OCI-LY7 (cell line): ENCODE measurements around the gene TANC2. TPM values are rescaled to one million over a fixed set of nuclear protein-coding genes. Genes with fewer than 3 reads are reported as not detected.
"Not testable (repeated sequence)": the region's sequence is repeated elsewhere in the genome, so short reads cannot be mapped to it uniquely, and the experiment has no call there.

Experiments used
- BruUV-seq: library from RNA; stranded (reverse); fragments of 400-500 nt; replicated peaks from 2 replicates; lab custom pipeline; 2021; lab: Mats Ljungman, UMichigan
- CTCF ChIA-PET: fragments of 300-600 bp; sonication (Branson Sonifier 250); formaldehyde crosslinking; loops from one replicate; lab custom pipeline; 2022; ENCODE audit warnings: antibody characterized with exemption; ENCODE audit not compliant: unreplicated experiment; lab: Charles Lee
- POLR2A ChIA-PET: fragments of 300-600 bp; sonication (Branson Sonifier 250); formaldehyde crosslinking; loops from one replicate; lab custom pipeline; 2022; ENCODE audit warnings: antibody characterized with exemption; lab: Charles Lee
- DNase-seq: peaks from one replicate; pipeline ENCODE4 v3.0.0-alpha.2; 2015; ENCODE audit warnings: low spot score
- H2AFZ ChIP-seq: fragments of 200-600 bp; sonication (generic), shearing (Covaris generic); 2 replicates; pipeline ENCODE4 v1.6.1; 2014; ENCODE audit warnings: mild to moderate bottlenecking, antibody characterized with exemption, low read length, moderate library complexity
- H3K27ac ChIP-seq: fragments of 200-600 bp; sonication (generic); 2 replicates; pipeline ENCODE4 v1.5.1; 2014; ENCODE audit warnings: mixed run types, low read depth, mild to moderate bottlenecking, moderate library complexity, low read length, inconsistent platforms; ENCODE audit not compliant: poor library complexity, severe bottlenecking
- H3K36me3 ChIP-seq: fragments of 200-600 bp; sonication (generic); 2 replicates; pipeline ENCODE4 v1.6.1; 2014; ENCODE audit warnings: mild to moderate bottlenecking, antibody characterized with exemption, low read length, moderate library complexity, mixed read lengths; ENCODE audit not compliant: insufficient read depth
- H3K4me1 ChIP-seq: fragments of 200-600 bp; sonication (generic); 2 replicates; pipeline ENCODE4 v1.5.1; 2014; ENCODE audit warnings: mild to moderate bottlenecking, low read length; ENCODE audit not compliant: insufficient read depth, poor library complexity, severe bottlenecking
- H3K4me2 ChIP-seq: fragments of 200-600 bp; sonication (generic); 2 replicates; pipeline ENCODE4 v1.6.1; 2014; ENCODE audit warnings: mild to moderate bottlenecking, low read length
- H3K4me3 ChIP-seq: fragments of 200-600 bp; sonication (generic); 2 replicates; pipeline ENCODE4 v1.5.1; 2014; ENCODE audit warnings: mild to moderate bottlenecking, low read depth, low read length; ENCODE audit not compliant: poor library complexity, severe bottlenecking
- H3K79me2 ChIP-seq: fragments of 200-600 bp; sonication (generic); 2 replicates; pipeline ENCODE4 v1.6.1; 2016; ENCODE audit warnings: low read depth, mild to moderate bottlenecking, low read length, moderate library complexity, mixed read lengths; ENCODE audit not compliant: insufficient read depth
- H3K9me2 ChIP-seq: fragments of 200-600 bp; sonication (generic); 2 replicates; pipeline ENCODE4 v1.6.1; 2016; ENCODE audit warnings: mild to moderate bottlenecking, low read length, mixed read lengths; ENCODE audit not compliant: insufficient read depth
- H3K9me3 ChIP-seq: fragments of 200-600 bp; sonication (generic); 2 replicates; pipeline ENCODE4 v1.6.1; 2014; ENCODE audit warnings: mild to moderate bottlenecking, mixed run types, low read length, mixed read lengths
- H4K20me1 ChIP-seq: fragments of 200-600 bp; sonication (generic); 2 replicates; pipeline ENCODE4 v1.6.1; 2014; ENCODE audit warnings: mild to moderate bottlenecking, antibody characterized with exemption, low read length, moderate library complexity, mixed read lengths; ENCODE audit not compliant: insufficient read depth
- EZH2phosphoT487 ChIP-seq: fragments of 200-600 bp; sonication (generic); IDR thresholded peaks from 2 replicates; pipeline ENCODE4 v1.6.1; 2018; ENCODE audit warnings: low read depth, borderline replicate concordance, mild to moderate bottlenecking, mixed run types, antibody characterized with exemption, low read length, moderate library complexity, mixed read lengths
- intact Hi-C: fragments of 100-400 bp; cut with micrococcal nuclease; formaldehyde crosslinking; loops from one replicate; pipeline ENCODE4 v1.10.0; 2022; ENCODE audit not compliant: unreplicated experiment
- total RNA-seq, 2 experiments: library from RNA; depleted of rRNA in 1 of 2; stranded (reverse); fragments of >200 nt in 1 of 2; shearing (Covaris generic) in 1 of 2; gene quantifications; 2 replicates each; pipeline ENCODE4 v1.2.3, GENCODE V29; 2014 to 2022
- TF ChIP-seq, protein P1 (sequence below): fragments of 200-600 bp; sonication (generic); conservative IDR thresholded peaks from 2 replicates; pipeline ENCODE4 v1.5.1; 2014; ENCODE audit warnings: mild to moderate bottlenecking, antibody characterized with exemption, low read length, moderate library complexity, mixed read lengths

TANC2 gene
- total RNA-seq, 2 experiments from 2014 or later: 9.6 to 14.5 TPM

DNA sequence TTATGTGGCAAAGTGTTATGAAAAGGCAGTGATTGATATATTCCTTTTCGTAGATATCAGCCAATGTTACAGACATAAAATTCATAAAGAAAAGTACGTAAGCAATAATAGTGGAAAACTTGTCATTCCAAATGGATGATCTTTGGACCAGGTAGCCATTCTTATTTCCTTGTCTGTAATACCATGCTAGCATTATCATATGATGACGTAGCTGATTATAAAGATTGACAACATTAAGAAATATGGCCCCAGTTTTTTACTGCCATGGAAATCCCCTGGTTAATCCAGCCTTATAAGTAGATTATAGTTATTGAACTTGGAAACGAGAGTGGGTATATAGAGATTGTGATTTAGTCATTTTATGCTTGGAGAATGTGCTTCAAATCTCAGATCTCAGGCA, 8.8 kb downstream of the TANC2 start:
- no peaks in the 10 kb centered on the region for H4K20me1 ChIP-seq
- no peak overlapping the region for H2AFZ ChIP-seq
- no peaks in the 10 kb centered on the region for H3K4me1 ChIP-seq
- H3K36me3 ChIP-seq: no peaks in the 10 kb centered on the region
- no peaks in the 10 kb centered on the region for H3K79me2 ChIP-seq
- H3K9me3 ChIP-seq: no peaks in the 10 kb centered on the region
- TF ChIP-seq, protein P1, sequence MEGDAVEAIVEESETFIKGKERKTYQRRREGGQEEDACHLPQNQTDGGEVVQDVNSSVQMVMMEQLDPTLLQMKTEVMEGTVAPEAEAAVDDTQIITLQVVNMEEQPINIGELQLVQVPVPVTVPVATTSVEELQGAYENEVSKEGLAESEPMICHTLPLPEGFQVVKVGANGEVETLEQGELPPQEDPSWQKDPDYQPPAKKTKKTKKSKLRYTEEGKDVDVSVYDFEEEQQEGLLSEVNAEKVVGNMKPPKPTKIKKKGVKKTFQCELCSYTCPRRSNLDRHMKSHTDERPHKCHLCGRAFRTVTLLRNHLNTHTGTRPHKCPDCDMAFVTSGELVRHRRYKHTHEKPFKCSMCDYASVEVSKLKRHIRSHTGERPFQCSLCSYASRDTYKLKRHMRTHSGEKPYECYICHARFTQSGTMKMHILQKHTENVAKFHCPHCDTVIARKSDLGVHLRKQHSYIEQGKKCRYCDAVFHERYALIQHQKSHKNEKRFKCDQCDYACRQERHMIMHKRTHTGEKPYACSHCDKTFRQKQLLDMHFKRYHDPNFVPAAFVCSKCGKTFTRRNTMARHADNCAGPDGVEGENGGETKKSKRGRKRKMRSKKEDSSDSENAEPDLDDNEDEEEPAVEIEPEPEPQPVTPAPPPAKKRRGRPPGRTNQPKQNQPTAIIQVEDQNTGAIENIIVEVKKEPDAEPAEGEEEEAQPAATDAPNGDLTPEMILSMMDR: no peak
- TF ChIP-seq EZH2phosphoT487: no peak
- BruUV-seq: no TSS peak
- no peak overlapping the region for H3K4me2 ChIP-seq
- DNase-seq: no peak
- H3K4me3 ChIP-seq: no peak overlapping the region
- CTCF ChIA-PET: no interaction called here
- POLR2A ChIA-PET: interaction anchor here (0.7 kb wide), 1 partner anchor 247 kb away, joined by 3 read pairs; no protein-coding TSS in a partner anchor
- H3K27ac ChIP-seq: no peak overlapping the region
- H3K9me2 ChIP-seq: no peaks in the 10 kb centered on the region
- intact Hi-C loops: no loop called here

DNA sequence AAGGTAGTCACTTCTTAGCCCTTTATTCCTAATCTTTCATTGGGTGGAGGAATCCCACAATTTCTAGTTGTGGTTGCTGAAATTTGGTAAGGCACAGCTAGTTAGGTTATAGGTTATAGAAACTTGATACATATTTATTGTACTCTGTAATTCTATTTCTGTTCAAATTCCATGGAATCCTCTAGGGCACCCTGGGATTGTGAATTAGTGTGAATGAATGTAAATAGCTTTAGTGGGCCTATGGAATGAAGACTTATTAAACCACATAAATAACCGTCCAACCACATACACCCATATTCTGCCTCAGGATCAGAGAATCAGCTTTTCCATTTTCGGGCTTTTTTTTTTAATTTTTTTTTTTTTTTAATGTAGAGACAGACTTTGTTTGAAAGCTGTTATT, 9.2 kb downstream of the TANC2 start:
- Histone ChIP-seq H4K20me1 (no peaks in the 10 kb centered on the region), H3K9me3 (no peaks in the 10 kb centered on the region)
- CTCF ChIA-PET: no interaction called here

DNA sequence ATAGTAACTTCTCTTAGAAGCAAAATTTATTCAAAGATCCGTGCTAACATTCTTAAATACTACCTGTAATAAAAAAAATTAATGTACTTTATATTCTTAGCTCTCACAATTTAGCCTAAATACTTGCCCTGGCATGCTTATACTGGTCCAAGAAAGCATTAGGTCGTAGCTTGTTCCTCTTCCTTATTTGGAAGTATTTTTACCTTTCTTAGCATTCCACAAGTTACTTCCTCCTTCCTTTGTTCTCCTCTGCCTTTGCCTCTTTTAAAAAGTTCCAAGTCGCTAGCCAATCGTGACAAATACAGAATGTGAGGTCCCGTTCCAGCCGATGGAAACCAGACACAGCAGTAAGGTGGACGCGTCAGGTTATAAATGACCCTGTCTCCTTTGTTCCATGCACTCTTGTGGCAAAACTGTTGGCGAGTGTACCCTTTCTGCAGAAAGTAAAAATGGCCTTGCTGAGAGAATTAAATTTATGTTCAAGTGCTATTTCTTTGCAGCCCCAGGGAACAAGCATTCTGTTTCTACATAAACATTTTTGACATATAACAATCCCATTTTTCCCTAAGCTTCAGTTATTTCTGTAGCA, 10.7 kb downstream of the TANC2 start:
- H3K27ac ChIP-seq, H3K79me2 ChIP-seq, H3K36me3 ChIP-seq, H3K4me3 ChIP-seq, H3K9me3 ChIP-seq, DNase-seq, CTCF ChIA-PET, H3K4me2 ChIP-seq, intact Hi-C loops, H2AFZ ChIP-seq, POLR2A ChIA-PET, H4K20me1 ChIP-seq, H3K4me1 ChIP-seq, H3K9me2 ChIP-seq, BruUV-seq: not testable (repeated sequence)

More for the DNA sequence above, 9.2 kb downstream of the TANC2 start:
- no peaks in the 10 kb centered on the region for H3K36me3 ChIP-seq
- H3K4me1 ChIP-seq: no peaks in the 10 kb centered on the region
- no peaks in the 10 kb centered on the region for H3K9me2 ChIP-seq
- DNase-seq: no peak
- H2AFZ ChIP-seq: no peak overlapping the region
- intact Hi-C loops: no loop called here
- TF ChIP-seq EZH2phosphoT487: no peak
- H3K4me2 ChIP-seq: no peak overlapping the region
- no peaks in the 10 kb centered on the region for H3K79me2 ChIP-seq
- no TSS peak for BruUV-seq
- H3K4me3 ChIP-seq: no peak overlapping the region
- POLR2A ChIA-PET: interaction anchor here (0.7 kb wide), 1 partner anchor 247 kb away, joined by 3 read pairs; no protein-coding TSS in a partner anchor
- H3K27ac ChIP-seq: no peak overlapping the region
